ENCODE measurements around the gene ZWILCH. TPM values are rescaled to one million over a fixed set of nuclear protein-coding genes. Genes with fewer than 3 reads are reported as not detected.
"Not testable (repeated sequence)": the region's sequence is repeated elsewhere in the genome, so short reads cannot be mapped to it uniquely, and the experiment has no call there.

Gene ZWILCH
- total RNA-seq, 1 donor from 2014 or later = 41.1 TPM

DNA sequence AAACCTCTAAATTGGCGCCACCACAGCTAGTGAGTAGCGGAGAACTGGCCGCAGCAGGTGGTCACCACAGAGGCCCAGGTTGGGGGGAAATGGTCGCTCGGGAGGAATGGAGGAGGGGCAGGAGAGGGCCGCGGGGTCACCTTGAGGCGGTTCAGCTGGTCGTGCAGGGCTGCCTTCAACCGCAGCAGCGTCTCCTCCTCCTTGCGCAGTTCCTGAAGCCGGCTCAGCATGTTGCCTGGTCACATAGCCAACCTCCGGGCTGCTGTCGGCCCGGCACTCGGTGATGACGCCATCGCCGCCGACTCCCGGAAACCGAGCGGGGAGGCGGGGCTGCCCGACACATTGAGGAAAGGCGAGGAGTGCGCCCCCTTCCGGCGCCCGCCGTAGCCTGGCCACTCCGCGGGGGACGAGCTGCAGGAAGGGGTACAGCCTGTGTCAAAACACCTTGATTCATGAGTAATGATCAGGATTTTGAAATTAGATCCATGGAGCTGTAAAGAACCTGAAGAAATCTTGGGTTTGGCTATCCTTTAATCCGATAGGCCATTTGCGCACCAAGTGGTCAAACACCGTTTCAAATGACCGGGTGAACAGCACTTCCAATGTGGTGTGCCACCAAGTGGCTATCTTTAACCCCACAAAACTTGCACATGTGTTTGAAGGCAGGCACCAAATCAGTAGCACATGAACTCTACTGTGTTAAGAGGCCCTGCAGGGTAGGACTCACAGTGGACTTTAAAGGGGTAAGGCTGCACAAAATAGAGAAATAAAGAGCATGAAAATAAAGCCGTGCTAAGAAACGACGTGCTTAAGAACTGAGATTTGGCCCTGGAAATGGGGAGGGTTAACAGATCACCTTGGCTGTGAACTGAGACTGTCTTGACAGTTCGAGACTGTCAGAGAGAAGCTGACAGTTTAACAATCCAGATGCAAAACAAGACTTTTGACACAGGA lies 7.3 kb upstream of the ZWILCH start, which contains the start of gene SNAPC5:
Gene SNAPC5, minus strand, starts transcription at position 261 of the 954 bp plus-strand sequence. Its CDS starts 31 bp downstream, at position 230.
- Mint-ChIP-seq H3K36me3 (ENCODE audit: low read depth) (peaks cover 87% of the 10 kb centered on the region), H3K27me3 (no peaks in the 10 kb centered on the region), H3K9me3 (no peaks in the 10 kb centered on the region), H3K4me3 (peak within 1 kb of the TSS; percentile 95), H3K4me1 (peaks cover 47% of the 10 kb centered on the region), H3K27ac (peak within 1 kb of the TSS; percentile 97)
- DNase-seq = peak; percentile 100
- intact Hi-C loops (cut with micrococcal nuclease) = loop anchor here (1.0 to 2.0 kb wide), 4 partner anchors 25 to 203 kb away; partner anchors contain the start of genes MAP2K1 and TIPIN

DNA sequence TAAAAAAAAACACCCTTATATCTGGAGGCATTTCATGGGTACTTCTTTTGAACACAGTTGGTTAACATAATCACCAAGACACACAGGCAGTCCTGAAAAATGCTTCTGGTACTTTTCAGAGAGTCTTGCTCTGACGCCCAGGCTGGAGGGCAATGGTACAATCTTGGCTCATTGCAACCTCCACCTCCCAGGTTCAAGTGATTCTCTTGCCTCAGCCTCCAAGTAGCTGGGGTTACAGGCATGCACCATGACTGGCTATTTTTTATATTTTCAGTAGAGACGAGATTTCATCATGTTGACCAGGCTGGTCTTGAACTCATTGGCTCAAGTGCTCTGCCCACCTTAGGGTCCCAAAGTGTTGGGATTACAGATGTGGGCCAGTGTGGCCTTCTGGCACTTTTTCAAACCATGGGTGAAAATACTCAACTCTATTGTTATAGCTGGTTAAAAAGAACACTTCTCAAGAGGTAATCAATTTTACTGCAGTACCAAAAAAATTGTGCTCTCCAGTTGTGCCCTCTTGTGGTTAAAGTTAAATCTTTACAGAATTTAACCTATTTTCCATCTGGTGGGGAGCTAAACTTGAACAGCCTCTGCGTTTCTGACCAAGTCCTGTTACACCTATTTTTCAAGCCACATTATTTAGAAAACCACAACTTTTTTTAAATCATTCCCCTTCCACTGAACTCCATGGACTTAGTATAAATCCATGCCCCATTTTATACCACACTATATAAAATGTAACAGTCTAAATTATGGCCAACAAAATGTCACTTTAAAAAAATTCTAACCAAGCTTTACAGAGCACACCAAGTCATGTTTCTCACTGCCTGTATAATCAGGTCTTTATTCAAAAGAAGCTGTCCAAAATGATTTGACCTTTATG lies 6.4 kb upstream of the ZWILCH start:
- no peaks in the 10 kb centered on the region for H3K27me3 Mint-ChIP-seq
- H3K4me3 Mint-ChIP-seq = peak overlapping the region; percentile 95
- peaks cover 50% of the 10 kb centered on the region for H3K4me1 Mint-ChIP-seq
- H3K36me3 Mint-ChIP-seq (ENCODE audit: low read depth) = peaks cover 89% of the 10 kb centered on the region
- H3K27ac Mint-ChIP-seq = peak overlapping the region; percentile 97
- intact Hi-C loops (cut with micrococcal nuclease) = no loop called here
- no peaks in the 10 kb centered on the region for H3K9me3 Mint-ChIP-seq
- DNase-seq = peak; percentile 69

DNA sequence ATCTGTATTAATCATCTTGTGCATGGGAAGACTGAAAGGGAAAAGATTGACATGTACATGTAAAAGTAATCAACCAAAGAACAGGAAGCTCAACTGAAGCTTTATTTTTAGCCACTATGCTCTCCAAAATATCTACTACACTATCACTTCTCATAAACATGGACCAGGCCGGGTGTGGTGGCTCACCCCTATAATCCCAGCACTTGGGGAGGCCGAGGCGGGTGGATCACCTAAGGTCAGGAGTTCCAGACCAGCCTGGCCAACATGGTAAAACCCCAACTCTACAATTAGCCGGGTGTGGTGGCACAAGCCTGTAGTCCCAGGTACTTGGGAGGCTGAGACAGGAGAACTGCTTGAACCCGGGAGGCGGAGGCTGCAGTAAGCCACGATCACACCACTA lies 4.8 kb upstream of the ZWILCH start:
- not testable (repeated sequence) for DNase-seq, H3K27me3 Mint-ChIP-seq, H3K9me3 Mint-ChIP-seq
- Mint-ChIP-seq H3K36me3 (ENCODE audit: low read depth) (peaks cover 87% of the 10 kb centered on the region), H3K4me1 (peaks cover 44% of the 10 kb centered on the region), H3K27ac (peak overlapping the region; percentile 57), H3K4me3 (peak overlapping the region; percentile 18)
- intact Hi-C loops (cut with micrococcal nuclease) = loop anchor here (10.0 kb wide), 1 partner anchor 1774 kb away; the partner anchor contains the start of gene FEM1B

DNA sequence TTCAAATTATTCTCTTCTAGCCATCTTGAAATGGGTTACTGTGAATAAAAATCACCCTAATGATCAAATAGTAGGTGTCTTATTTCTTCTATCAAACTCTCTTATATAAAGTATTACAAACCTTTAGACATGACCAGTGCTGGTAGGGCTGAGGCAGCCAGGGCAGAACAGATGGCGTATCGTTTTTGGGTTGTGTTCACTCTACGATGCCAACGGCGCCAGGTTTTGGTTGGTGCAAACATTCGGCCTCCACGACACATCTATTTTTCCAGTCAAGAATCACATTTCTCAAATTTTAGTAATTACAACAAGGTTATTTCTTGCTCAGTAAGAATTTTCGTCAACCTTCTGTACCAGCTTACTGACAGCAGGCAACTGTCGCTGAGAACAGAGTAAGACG lies 2.6 kb upstream of the ZWILCH start:
- Mint-ChIP-seq H3K36me3 (ENCODE audit: low read depth) (peaks cover 74% of the 10 kb centered on the region), H3K4me3 (peak overlapping the region; percentile 92), H3K9me3 (no peaks in the 10 kb centered on the region), H3K27me3 (no peaks in the 10 kb centered on the region), H3K4me1 (peaks cover 52% of the 10 kb centered on the region), H3K27ac (peak overlapping the region; percentile 85)
- intact Hi-C loops (cut with micrococcal nuclease) = loop anchor here (10.0 kb wide), 1 partner anchor 1772 kb away; the partner anchor contains the start of gene FEM1B
- no peak for DNase-seq

DNA sequence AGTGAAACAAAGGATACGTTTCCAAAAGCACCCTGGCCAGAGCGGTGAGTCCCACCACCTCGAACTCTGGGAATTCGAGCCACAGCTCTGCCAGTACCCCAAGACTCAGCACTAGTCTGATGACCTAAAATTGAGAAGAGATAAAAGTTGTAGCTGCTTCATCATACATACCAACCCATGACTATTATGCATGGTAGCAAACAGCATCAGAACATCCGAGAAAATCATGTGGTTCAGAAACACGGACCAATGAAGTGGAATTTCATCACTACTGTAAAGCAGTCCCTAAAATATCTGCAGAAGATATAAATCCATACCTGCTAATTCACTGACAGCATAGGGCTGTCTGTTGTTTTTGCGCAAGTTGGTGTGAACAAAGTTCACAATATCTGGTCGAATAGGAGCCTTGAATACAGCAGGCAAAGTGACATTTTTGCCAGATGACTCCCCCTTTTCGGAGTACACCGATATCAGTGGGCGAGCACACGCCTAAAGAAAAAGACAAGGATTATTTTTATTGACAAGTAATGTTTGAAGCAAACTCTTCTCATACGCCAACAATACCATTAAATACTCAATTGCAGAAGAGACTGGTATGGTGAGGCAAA lies 2.0 kb upstream of the ZWILCH start:
- peak overlapping the region; percentile 92 for H3K4me3 Mint-ChIP-seq
- H3K4me1 Mint-ChIP-seq = peaks cover 51% of the 10 kb centered on the region
- intact Hi-C loops (cut with micrococcal nuclease) = loop anchor here (10.0 kb wide), 1 partner anchor 1772 kb away; the partner anchor contains the start of gene FEM1B
- H3K36me3 Mint-ChIP-seq (ENCODE audit: low read depth) = peaks cover 68% of the 10 kb centered on the region
- not testable (repeated sequence) for H3K9me3 Mint-ChIP-seq, DNase-seq, H3K27me3 Mint-ChIP-seq
- peak overlapping the region; percentile 98 for H3K27ac Mint-ChIP-seq

DNA sequence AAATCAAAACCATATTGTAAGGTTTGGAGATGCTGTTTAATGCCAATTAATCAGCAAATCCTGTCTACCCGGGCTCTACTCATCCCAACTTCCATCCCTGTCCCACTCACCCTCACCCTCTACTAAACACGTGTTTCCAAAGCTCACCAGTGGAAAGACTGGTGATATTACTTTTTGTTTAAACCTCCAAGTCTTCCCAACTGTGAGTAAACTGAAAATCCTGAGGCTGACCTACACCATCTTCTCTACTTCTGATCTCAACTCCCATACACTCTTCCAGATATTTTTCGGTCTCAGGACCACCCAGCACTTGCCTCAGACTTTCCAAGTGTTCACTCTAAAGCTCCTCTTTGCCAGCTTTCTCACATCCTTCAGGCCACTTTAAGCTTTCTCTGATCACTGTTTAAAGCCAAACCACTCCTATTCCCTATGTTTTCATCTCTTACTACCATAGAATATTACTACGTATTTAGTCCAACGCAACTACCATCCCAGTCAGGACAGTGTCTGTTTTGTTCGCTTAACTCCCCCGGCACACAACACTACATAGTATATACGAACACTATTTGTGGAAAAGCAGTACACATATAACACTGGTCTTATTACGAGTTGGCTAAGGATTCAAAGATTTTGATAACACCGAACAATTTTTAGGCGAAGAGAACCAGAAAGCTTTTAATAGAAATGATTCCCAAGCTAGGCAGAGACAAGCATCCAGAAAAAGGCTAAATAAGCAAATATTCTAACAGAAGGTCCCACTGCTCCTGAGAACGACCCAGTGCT lies 1.2 kb upstream of the ZWILCH start:
- Mint-ChIP-seq H3K27ac (peak overlapping the region; percentile 98), H3K4me3 (peak overlapping the region; percentile 92), H3K9me3 (no peaks in the 10 kb centered on the region), H3K4me1 (peaks cover 53% of the 10 kb centered on the region), H3K27me3 (no peaks in the 10 kb centered on the region), H3K36me3 (ENCODE audit: low read depth) (peaks cover 62% of the 10 kb centered on the region)
- no peak for DNase-seq
- intact Hi-C loops (cut with micrococcal nuclease) = loop anchor here (2.0 to 10.0 kb wide), 3 partner anchors 117 to 1771 kb away; partner anchors contain the start of genes FEM1B, MAP2K1 and SMAD6

DNA sequence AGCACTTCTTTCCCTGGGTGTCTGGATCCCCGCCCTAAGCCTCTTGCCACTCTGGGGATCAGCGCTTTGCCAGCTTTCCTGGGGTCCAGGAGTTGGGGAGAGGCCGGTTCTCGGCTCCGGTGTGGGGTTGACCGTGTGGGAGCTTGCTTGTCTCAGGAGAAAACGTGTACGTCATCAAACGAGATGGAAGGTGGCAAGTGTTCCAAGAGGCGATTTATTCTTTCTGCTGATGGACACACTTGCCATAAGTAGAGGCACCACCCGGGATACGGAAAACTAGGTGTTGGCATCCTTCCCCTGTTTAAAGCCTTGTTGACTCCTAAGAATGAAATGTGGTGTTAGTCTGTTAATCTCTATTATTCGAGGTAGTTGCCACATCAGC lies 295 bp downstream of the ZWILCH start:
- peak overlapping the region; percentile 92 for H3K4me3 Mint-ChIP-seq
- no peak for DNase-seq
- no peaks in the 10 kb centered on the region for H3K9me3 Mint-ChIP-seq
- peaks cover 50% of the 10 kb centered on the region for H3K36me3 Mint-ChIP-seq (ENCODE audit: low read depth)
- H3K27ac Mint-ChIP-seq = peak overlapping the region; percentile 98
- peaks cover 42% of the 10 kb centered on the region for H3K4me1 Mint-ChIP-seq
- intact Hi-C loops (cut with micrococcal nuclease) = loop anchor here (1.0 to 10.0 kb wide), 4 partner anchors 119 to 1769 kb away; partner anchors contain the start of genes FEM1B, MAP2K1, SMAD6 and TIPIN
- no peaks in the 10 kb centered on the region for H3K27me3 Mint-ChIP-seq

DNA sequence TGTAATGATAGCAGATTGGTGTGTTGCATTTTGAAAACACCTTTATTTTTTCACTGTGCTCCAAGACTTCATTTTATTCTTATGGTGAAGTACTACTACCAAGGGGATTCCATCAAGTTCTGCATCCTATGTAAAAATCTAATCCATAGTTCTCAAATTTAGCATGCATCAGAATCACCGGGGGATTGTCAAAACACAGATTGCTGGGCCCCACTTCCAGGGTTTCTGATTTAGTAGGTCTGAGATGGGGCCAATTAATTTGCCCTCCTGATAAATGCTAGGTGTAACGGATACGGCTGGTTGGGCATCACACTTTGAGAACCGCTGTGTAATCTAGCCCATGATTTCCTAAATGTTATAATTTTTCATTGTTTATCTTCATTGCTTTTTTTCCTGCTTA lies 692 bp downstream of the ZWILCH start:
- intact Hi-C loops (cut with micrococcal nuclease) = loop anchor here (1.0 to 10.0 kb wide), 4 partner anchors 119 to 1769 kb away; partner anchors contain the start of genes FEM1B, MAP2K1, SMAD6 and TIPIN
- H3K4me1 Mint-ChIP-seq = peaks cover 42% of the 10 kb centered on the region
- peaks cover 49% of the 10 kb centered on the region for H3K36me3 Mint-ChIP-seq (ENCODE audit: low read depth)
- H3K27me3 Mint-ChIP-seq = no peaks in the 10 kb centered on the region
- DNase-seq = no peak
- no peaks in the 10 kb centered on the region for H3K9me3 Mint-ChIP-seq
- H3K27ac Mint-ChIP-seq = peak overlapping the region; percentile 98
- peak overlapping the region; percentile 92 for H3K4me3 Mint-ChIP-seq

DNA sequence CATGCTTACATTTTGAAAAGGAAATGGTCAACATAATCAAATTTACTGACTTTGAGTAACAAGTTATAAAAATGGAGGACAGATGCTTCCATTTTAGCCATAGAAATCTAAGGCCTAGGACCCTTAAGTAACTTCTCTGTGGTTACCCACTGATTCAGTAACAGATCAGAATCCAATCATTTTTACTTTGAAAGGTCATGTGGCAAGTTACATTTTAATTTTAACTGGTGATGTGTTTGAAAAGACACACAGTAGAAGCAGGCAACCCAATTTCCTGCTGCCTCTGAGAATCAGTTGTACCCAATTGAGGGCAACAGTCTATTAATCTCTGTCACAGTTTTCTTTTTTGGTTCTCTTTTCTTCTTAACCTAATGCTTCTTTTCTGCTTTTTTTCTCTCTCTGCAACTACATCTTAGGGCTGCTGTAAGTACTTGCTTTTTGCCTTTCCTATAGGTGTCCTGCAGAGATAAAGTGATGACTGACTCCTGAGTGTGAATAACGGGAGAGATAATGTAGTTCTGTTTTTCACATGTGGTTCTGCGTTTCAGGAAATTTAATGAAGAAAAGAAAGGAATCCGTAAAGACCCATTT lies 3.3 kb downstream of the ZWILCH start:
- no peak overlapping the region for H3K27ac Mint-ChIP-seq
- H3K4me3 Mint-ChIP-seq = no peak overlapping the region
- peaks cover 26% of the 10 kb centered on the region for H3K4me1 Mint-ChIP-seq
- H3K27me3 Mint-ChIP-seq = no peaks in the 10 kb centered on the region
- H3K9me3 Mint-ChIP-seq = no peaks in the 10 kb centered on the region
- H3K36me3 Mint-ChIP-seq (ENCODE audit: low read depth) = peaks cover 24% of the 10 kb centered on the region
- no peak for DNase-seq
- intact Hi-C loops (cut with micrococcal nuclease) = loop anchor here (10.0 kb wide), 1 partner anchor 1766 kb away; the partner anchor contains the start of gene FEM1B

DNA sequence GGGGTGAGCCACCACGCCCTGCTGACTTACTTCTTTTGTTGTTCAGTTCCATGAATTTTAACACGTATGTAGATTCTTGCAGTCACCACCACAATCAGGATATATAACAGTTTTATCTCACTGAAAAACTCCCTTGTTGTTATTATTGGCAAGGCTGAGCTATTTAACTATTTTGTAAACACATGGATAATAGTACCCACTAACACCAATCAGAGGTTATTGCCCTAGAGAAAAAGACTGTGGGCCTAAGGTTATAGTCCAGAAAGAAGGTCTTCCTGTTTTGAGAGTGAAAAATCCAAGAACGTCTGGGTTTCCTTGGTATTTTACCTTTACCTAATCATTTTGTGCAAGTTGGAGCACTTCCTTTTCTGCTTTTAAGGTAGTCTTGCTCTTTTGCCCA lies 9.5 kb downstream of the ZWILCH start:
- Mint-ChIP-seq H3K27ac (no peak overlapping the region), H3K9me3 (no peaks in the 10 kb centered on the region), H3K4me1 (peaks cover 2% of the 10 kb centered on the region), H3K27me3 (no peaks in the 10 kb centered on the region), H3K36me3 (ENCODE audit: low read depth) (peaks cover 26% of the 10 kb centered on the region), H3K4me3 (no peak overlapping the region)
- intact Hi-C loops (cut with micrococcal nuclease) = no loop called here
- no peak for DNase-seq

DNA sequence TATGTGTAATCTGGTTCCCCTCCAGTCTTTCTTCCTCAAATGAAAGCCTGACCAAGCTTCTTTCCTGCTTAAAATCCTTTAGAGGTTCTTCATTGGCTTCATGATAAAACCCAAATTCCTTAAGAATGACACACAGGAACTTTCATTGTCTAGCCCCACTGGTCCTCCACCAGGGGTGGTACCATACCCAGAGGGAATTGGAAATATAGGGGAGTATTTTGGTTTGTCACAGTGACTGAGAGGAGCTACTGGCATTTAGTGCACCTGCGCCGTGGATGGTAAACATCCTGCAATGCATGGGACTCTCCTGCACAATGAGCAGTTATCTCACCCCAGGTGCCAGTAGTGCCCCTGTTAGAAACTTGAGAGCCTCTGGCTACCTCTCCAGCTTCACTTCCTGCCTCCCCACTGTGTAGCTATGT lies 10.8 kb downstream of the ZWILCH start:
- intact Hi-C loops (cut with micrococcal nuclease) = no loop called here
- Mint-ChIP-seq H3K4me3 (no peak overlapping the region), H3K27me3 (no peaks in the 10 kb centered on the region), H3K36me3 (ENCODE audit: low read depth) (peaks cover 23% of the 10 kb centered on the region), H3K27ac (no peak overlapping the region), H3K4me1 (no peaks in the 10 kb centered on the region), H3K9me3 (no peaks in the 10 kb centered on the region)
- no peak for DNase-seq

DNA sequence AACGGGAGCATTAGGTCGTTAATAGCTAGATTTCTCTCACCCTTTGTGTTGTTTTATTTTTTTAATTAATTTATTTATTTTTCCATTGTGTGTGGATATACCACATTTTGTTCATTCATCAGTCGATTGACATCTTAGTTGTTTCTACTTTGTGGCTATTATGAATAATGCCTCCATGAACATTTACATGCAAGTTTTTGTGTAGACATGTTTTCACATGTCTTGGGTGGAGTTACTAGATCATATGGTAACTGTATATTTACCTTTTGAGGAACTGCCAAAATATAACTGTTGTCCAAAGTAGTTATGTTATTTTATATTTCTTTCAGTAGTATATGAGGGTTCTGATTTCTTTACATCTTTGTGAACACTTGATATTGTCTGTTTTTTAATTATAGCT lies 18.8 kb downstream of the ZWILCH start:
- intact Hi-C loops (cut with micrococcal nuclease) = no loop called here
- no peak overlapping the region for H3K27ac Mint-ChIP-seq
- no peaks in the 10 kb centered on the region for H3K9me3 Mint-ChIP-seq
- no peak for DNase-seq
- peaks cover 12% of the 10 kb centered on the region for H3K4me1 Mint-ChIP-seq
- H3K27me3 Mint-ChIP-seq = no peaks in the 10 kb centered on the region
- peaks cover 36% of the 10 kb centered on the region for H3K36me3 Mint-ChIP-seq (ENCODE audit: low read depth)
- no peak overlapping the region for H3K4me3 Mint-ChIP-seq
